IPS-15b (cell line): ENCODE data around the gene HARBI1.
A peak's percentile ranks its signal among the peaks of the same experiment; 100 is the strongest.

Experiments
- H3K27me3 ChIP-seq: one replicate; pipeline ENCODE4 v1.6.1; 2013; ENCODE audit warnings: low read length; ENCODE audit not compliant: control insufficient read depth, insufficient read depth
- H3K36me3 ChIP-seq: one replicate; pipeline ENCODE4 v1.6.1; 2013; ENCODE audit warnings: low read length; ENCODE audit not compliant: control insufficient read depth, insufficient read depth
- H3K4me1 ChIP-seq: one replicate; pipeline ENCODE4 v1.6.1; 2013; ENCODE audit warnings: mild to moderate bottlenecking, low read length; ENCODE audit not compliant: control insufficient read depth, insufficient read depth
- H3K4me3 ChIP-seq: one replicate; pipeline ENCODE4 v1.5.1; 2013; ENCODE audit warnings: low read depth, low read length
- H3K9ac ChIP-seq: one replicate; pipeline ENCODE4 v1.6.1; 2013; ENCODE audit warnings: low read depth, mild to moderate bottlenecking, low read length
- H3K9me3 ChIP-seq: one replicate; pipeline ENCODE4 v1.6.1; 2013; ENCODE audit warnings: mild to moderate bottlenecking, low read length; ENCODE audit not compliant: control insufficient read depth, insufficient read depth

Gene HARBI1

GRCh38 chr11:46617134-46617971 lies at the start of gene HARBI1, which contains the start of gene ATG13:
TSS of gene HARBI1 (minus strand) at chr11:46617227. CDS start at chr11:46616237, 990 bp downstream.
TSS of gene ATG13 (plus strand) at chr11:46617553. CDS start at chr11:46644292, 26,739 bp downstream.
- H3K27me3 ChIP-seq = no peaks in the 10 kb centered on the region
- no peaks in the 10 kb centered on the region for H3K9me3 ChIP-seq
- H3K4me3 ChIP-seq = peak within 1 kb of the TSS; percentile 100
- no peaks in the 10 kb centered on the region for H3K36me3 ChIP-seq
- peak within 1 kb of the TSS; percentile 99 for H3K9ac ChIP-seq
- peaks cover 4% of the 10 kb centered on the region for H3K4me1 ChIP-seq

GRCh38 chr11:46666516-46666915 lies 49.5 kb upstream of the HARBI1 start:
- Histone ChIP-seq H3K9ac (no peak overlapping the region), H3K4me3 (no peak overlapping the region), H3K9me3 (no peaks in the 10 kb centered on the region), H3K27me3 (no peaks in the 10 kb centered on the region), H3K4me1 (no peaks in the 10 kb centered on the region), H3K36me3 (peaks cover 36% of the 10 kb centered on the region)

GRCh38 chr11:46665356-46665755 lies 48.3 kb upstream of the HARBI1 start:
- H3K9ac ChIP-seq = no peak overlapping the region
- H3K4me1 ChIP-seq = no peaks in the 10 kb centered on the region
- no peaks in the 10 kb centered on the region for H3K9me3 ChIP-seq
- H3K27me3 ChIP-seq = no peaks in the 10 kb centered on the region
- H3K4me3 ChIP-seq = no peak overlapping the region
- peaks cover 35% of the 10 kb centered on the region for H3K36me3 ChIP-seq

GRCh38 chr11:46664612-46665011 lies 47.6 kb upstream of the HARBI1 start:
- Histone ChIP-seq H3K9ac (no peak overlapping the region), H3K36me3 (peaks cover 33% of the 10 kb centered on the region), H3K9me3 (no peaks in the 10 kb centered on the region), H3K4me3 (no peak overlapping the region), H3K4me1 (no peaks in the 10 kb centered on the region), H3K27me3 (no peaks in the 10 kb centered on the region)

GRCh38 chr11:46663277-46663940 lies 46.4 kb upstream of the HARBI1 start:
- Histone ChIP-seq H3K27me3 (no peaks in the 10 kb centered on the region), H3K9ac (no peak overlapping the region), H3K4me3 (no peak overlapping the region), H3K9me3 (no peaks in the 10 kb centered on the region), H3K36me3 (peaks cover 28% of the 10 kb centered on the region), H3K4me1 (no peaks in the 10 kb centered on the region)

- peaks cover 22% of the 10 kb centered on the region for H3K36me3 ChIP-seq
- H3K9me3 ChIP-seq = no peaks in the 10 kb centered on the region
- no peak overlapping the region for H3K4me3 ChIP-seq
- no peaks in the 10 kb centered on the region for H3K4me1 ChIP-seq
- H3K27me3 ChIP-seq = no peaks in the 10 kb centered on the region
- no peak overlapping the region for H3K9ac ChIP-seq
Measured at GRCh38 chr11:46662366-46662765, 45.3 kb upstream of the HARBI1 start.

GRCh38 chr11:46661836-46662235 lies 44.8 kb upstream of the HARBI1 start:
- Histone ChIP-seq H3K27me3 (no peaks in the 10 kb centered on the region), H3K4me3 (no peak overlapping the region), H3K4me1 (no peaks in the 10 kb centered on the region), H3K9ac (no peak overlapping the region), H3K9me3 (no peaks in the 10 kb centered on the region), H3K36me3 (peaks cover 19% of the 10 kb centered on the region)

GRCh38 chr11:46659908-46660307 lies 42.9 kb upstream of the HARBI1 start:
- peaks cover 11% of the 10 kb centered on the region for H3K36me3 ChIP-seq
- H3K4me3 ChIP-seq = no peak overlapping the region
- H3K9me3 ChIP-seq = no peaks in the 10 kb centered on the region
- no peaks in the 10 kb centered on the region for H3K27me3 ChIP-seq
- H3K4me1 ChIP-seq = no peaks in the 10 kb centered on the region
- H3K9ac ChIP-seq = no peak overlapping the region

GRCh38 chr11:46658259-46658658 lies 41.2 kb upstream of the HARBI1 start:
- Histone ChIP-seq H3K9ac (no peak overlapping the region), H3K4me3 (no peak overlapping the region), H3K27me3 (no peaks in the 10 kb centered on the region), H3K9me3 (no peaks in the 10 kb centered on the region), H3K4me1 (no peaks in the 10 kb centered on the region), H3K36me3 (peaks cover 7% of the 10 kb centered on the region)

GRCh38 chr11:46657186-46657585 lies 40.2 kb upstream of the HARBI1 start:
- no peak overlapping the region for H3K4me3 ChIP-seq
- H3K4me1 ChIP-seq = no peaks in the 10 kb centered on the region
- peaks cover 12% of the 10 kb centered on the region for H3K36me3 ChIP-seq
- H3K9ac ChIP-seq = no peak overlapping the region
- no peaks in the 10 kb centered on the region for H3K27me3 ChIP-seq
- no peaks in the 10 kb centered on the region for H3K9me3 ChIP-seq

- Histone ChIP-seq H3K9ac (no peak overlapping the region), H3K36me3 (peaks cover 14% of the 10 kb centered on the region), H3K9me3 (no peaks in the 10 kb centered on the region), H3K27me3 (no peaks in the 10 kb centered on the region), H3K4me3 (no peak overlapping the region), H3K4me1 (no peaks in the 10 kb centered on the region)
Measured at GRCh38 chr11:46655631-46656030, 38.6 kb upstream of the HARBI1 start.
